ENCODE measurements around the gene LHX3. TPM values are rescaled to one million over a fixed set of nuclear protein-coding genes. Genes with fewer than 3 reads are reported as not detected.

LHX3 gene
- not detected in 3 replicates for total RNA-seq

DNA sequence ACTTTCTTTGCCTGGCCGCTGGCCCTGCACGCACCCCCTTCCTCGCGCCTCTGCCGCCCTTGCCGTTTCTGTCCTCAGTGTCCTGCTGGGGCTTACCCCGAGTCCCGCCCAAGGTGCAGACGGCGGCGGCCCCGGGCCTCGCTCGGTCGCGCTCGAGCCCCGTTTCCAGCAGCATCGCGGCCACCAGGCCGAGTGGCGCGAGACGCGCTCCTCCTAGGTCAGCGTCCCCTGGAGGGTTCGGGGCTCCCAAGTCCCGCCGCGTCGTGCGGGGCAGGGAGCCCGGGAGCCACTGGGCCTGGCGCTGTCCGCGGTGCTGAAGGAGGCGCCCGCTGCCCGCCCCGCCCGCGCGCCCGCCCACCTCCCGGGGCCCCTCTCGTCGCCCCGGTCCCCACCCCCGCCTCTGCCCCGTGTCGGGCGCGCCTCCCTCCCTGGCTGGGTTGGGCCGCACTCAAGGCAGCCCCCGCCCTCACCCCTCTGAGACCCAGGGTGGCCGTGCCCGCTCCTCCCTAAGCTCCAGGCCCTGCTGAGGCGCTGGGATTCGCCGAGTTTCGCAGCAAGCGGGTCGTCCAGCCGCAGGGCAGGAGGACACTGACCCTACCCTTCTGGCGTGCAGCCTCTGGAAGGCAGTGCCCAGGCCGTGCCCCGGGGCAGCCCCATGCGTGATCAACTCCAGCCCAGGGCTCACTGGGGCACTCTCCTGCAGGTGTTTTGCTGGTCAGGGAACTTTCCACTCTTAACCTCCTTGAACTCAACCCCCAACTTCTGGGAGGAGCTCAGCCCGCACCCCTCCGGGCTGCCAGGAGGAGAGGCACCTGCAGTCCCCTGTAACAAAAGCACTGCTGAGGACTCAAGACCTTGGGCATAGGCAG, at the start of gene LHX3:
Gene LHX3 (minus strand): TSS at position 291 of the 869 bp plus-strand sequence. CDS start 116 bp downstream, at position 175.
- peaks cover 56% of the 10 kb centered on the region for H3K27me3 Mint-ChIP-seq (ENCODE audit: low read depth)
- DNase-seq (ENCODE audit: low spot score in 2 of 2, unreplicated experiment in 2 of 2): peak; percentile 63 to 73
- H3K9me3 Mint-ChIP-seq: no peaks in the 10 kb centered on the region
- no peaks in the 10 kb centered on the region for H3K4me1 Mint-ChIP-seq
- no peak within 1 kb of the TSS for H3K27ac Mint-ChIP-seq
- peaks cover 9% of the 10 kb centered on the region for H3K36me3 Mint-ChIP-seq
- no peak within 1 kb of the TSS for H3K4me3 Mint-ChIP-seq
- TF ChIP-seq CTCF (IDR thresholded peaks at IDR 0.05; ENCODE audit: unreplicated experiment): no peak

DNA sequence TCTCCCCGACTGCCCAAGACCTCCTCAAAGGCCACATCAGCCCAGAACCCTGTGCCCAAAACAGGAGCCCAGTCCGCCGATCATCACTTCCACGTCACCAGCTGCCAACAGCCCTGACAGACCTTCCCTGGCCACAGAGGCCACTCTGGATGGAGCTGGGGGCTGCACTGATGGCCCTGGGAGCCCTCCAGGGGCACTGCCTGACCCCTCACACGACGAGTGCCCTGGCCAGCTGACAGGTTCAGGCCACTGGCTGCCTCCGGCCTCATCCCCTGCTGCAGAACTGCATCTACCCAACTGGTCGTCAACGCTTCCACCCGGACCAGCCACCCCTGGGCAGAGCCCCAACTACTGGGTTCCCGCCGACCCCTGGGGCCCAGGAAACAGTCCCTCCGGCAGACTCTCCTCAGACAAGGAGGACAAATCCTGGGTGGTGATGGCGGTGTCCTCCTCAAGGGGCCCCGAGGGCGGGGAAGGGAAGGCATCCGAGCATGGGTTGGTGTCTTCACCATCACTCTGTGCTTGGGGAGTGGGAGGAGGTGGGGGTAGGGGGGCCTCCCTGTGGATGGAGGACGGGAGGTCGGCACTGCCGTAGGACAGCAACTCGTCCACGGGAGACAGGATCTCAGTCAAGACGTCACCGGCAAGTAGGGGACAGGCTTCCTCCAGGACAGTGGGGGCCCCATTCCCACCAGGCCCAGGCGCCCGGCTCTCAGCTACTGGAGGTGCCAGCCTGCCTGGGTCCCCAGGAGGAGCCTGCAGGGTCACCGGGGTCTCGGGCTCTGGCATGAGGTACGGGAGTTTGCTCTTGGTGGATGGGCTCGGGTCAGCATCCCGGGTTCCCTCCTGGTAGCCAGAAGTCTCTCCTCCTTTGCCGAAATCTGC, 48.6 kb upstream of the LHX3 start:
- no peaks in the 10 kb centered on the region for H3K4me1 Mint-ChIP-seq
- H3K27me3 Mint-ChIP-seq (ENCODE audit: low read depth): peaks cover 13% of the 10 kb centered on the region
- TF ChIP-seq CTCF (IDR thresholded peaks at IDR 0.05; ENCODE audit: unreplicated experiment): no peak
- H3K4me3 Mint-ChIP-seq: no peak overlapping the region
- no peak overlapping the region for H3K27ac Mint-ChIP-seq
- H3K9me3 Mint-ChIP-seq: no peaks in the 10 kb centered on the region
- DNase-seq (ENCODE audit: low spot score in 2 of 2, unreplicated experiment in 2 of 2): no peak
- no peaks in the 10 kb centered on the region for H3K36me3 Mint-ChIP-seq

DNA sequence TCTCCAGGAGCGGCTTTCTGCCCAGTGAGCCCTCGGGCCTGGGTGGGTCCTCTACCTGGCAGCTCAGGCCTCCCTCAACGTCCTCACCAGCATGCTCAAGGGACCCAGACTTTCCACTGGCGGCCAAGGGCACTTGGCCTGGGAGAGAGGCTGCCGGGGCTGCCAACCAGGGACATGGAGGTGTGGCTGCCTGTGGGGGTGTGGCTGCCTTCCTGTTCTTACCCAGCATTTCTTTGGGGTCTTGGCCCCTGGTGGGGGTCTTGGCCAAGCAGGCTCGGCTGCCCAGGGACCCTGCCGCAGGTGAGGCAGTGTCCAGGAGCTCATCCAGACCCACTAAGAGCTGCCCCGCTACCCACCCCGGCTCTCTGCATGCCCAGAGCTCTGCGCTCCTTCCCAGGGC, 47.9 kb upstream of the LHX3 start:
- no peak overlapping the region for H3K27ac Mint-ChIP-seq
- H3K27me3 Mint-ChIP-seq (ENCODE audit: low read depth): peaks cover 13% of the 10 kb centered on the region
- no peaks in the 10 kb centered on the region for H3K9me3 Mint-ChIP-seq
- peaks cover 2% of the 10 kb centered on the region for H3K4me1 Mint-ChIP-seq
- no peak overlapping the region for H3K4me3 Mint-ChIP-seq
- DNase-seq (ENCODE audit: low spot score in 2 of 2, unreplicated experiment in 2 of 2): no peak
- H3K36me3 Mint-ChIP-seq: no peaks in the 10 kb centered on the region
- TF ChIP-seq CTCF (IDR thresholded peaks at IDR 0.05; ENCODE audit: unreplicated experiment): no peak

GRCh38 chr9:136252281-136252680, 47.4 kb upstream of the LHX3 start:
- Mint-ChIP-seq H3K4me1 (peaks cover 3% of the 10 kb centered on the region), H3K27ac (no peak overlapping the region), H3K9me3 (no peaks in the 10 kb centered on the region), H3K4me3 (no peak overlapping the region), H3K27me3 (ENCODE audit: low read depth) (peaks cover 13% of the 10 kb centered on the region), H3K36me3 (no peaks in the 10 kb centered on the region)
- no peak for DNase-seq (ENCODE audit: low spot score in 2 of 2, unreplicated experiment in 2 of 2)
- no peak for TF ChIP-seq CTCF (IDR thresholded peaks at IDR 0.05; ENCODE audit: unreplicated experiment)

DNA sequence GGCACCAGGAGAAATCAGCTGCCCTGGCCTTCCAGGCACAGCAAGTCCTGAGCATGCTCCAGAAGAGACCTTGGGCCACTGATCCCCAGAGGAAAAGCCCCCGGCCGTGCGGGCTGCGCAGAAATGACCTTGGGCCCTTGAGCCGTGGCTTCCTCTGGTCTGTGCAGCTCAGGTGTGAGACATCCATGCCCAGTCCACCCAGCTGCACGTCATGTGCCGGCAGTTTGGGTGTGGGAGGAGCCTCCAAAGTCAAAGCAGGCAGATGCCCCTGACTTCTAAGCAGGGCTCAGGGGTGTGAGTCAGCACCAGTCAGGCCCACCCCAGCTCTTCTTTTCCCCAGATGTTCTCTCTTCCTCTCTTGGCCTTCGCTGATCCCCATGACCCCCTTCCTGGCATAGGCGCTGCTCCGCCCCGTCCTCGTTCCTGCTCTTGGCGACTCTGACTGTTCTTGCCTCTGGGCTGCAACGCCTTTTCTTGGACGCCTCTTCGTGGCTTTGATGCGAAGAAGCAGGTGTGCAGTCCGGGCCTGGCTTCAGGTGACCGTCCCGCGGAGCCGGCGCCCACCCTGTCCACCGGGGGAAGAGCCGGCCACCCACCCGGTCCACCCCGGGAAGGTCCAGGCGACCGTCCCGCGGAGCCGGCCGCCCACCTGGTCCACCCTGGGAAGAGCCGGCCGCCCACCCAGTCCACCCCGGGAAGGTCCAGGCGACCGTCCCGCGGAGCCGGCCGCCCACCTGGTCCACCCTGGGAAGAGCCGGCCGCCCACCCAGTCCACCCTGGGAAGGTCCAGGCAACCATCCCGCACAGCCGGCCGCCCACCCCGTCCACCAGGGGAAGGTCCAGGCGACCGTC, 46.6 kb upstream of the LHX3 start:
- TF ChIP-seq CTCF (IDR thresholded peaks at IDR 0.05; ENCODE audit: unreplicated experiment): no peak
- Mint-ChIP-seq H3K9me3 (no peaks in the 10 kb centered on the region), H3K36me3 (no peaks in the 10 kb centered on the region), H3K27ac (no peak overlapping the region), H3K4me3 (no peak overlapping the region), H3K27me3 (ENCODE audit: low read depth) (peaks cover 13% of the 10 kb centered on the region), H3K4me1 (peaks cover 3% of the 10 kb centered on the region)
- DNase-seq (ENCODE audit: low spot score in 2 of 2, unreplicated experiment in 2 of 2): no peak
